HCT116 (cell line): ENCODE results near the gene SLC2A13.

Experiments used
- CEBPB ChIP-seq: IDR thresholded peaks from 2 replicates; pipeline ENCODE4 v1.6.1; 2012; ENCODE audit warnings: low read depth
- EZH2 ChIP-seq: fragments of 200-600 bp; sonication (generic); IDR thresholded peaks from 2 replicates; pipeline ENCODE4 v1.6.1; 2017; ENCODE audit warnings: antibody characterized with exemption, mixed run types
- POLR2A ChIP-seq: IDR thresholded peaks from 2 replicates; pipeline ENCODE4 v1.7.0; 2011; ENCODE audit warnings: borderline replicate concordance; ENCODE audit not compliant: insufficient read depth, insufficient read length; ENCODE audit errors: extremely low read depth
- POLR2AphosphoS5 ChIP-seq: IDR thresholded peaks from 2 replicates; pipeline ENCODE4 v1.6.1; 2011; ENCODE audit warnings: mild to moderate bottlenecking, low read depth, low read length, moderate library complexity
- RAD21 ChIP-seq: IDR thresholded peaks from 2 replicates; pipeline ENCODE4 v1.6.1; 2012; ENCODE audit warnings: low read depth, mild to moderate bottlenecking
- REST ChIP-seq: IDR thresholded peaks from 2 replicates; pipeline ENCODE4 v1.6.1; 2012; ENCODE audit warnings: low read depth
- SIN3A ChIP-seq: IDR thresholded peaks from 2 replicates; pipeline ENCODE4 v1.6.1; 2012; ENCODE audit warnings: low read depth
- SP1 ChIP-seq: IDR thresholded peaks from 2 replicates; pipeline ENCODE4 v1.6.1; 2012; ENCODE audit warnings: low read depth
- TCF7L2 ChIP-seq: IDR thresholded peaks from 2 replicates; pipeline ENCODE4 v1.7.0; 2011; ENCODE audit warnings: borderline replicate concordance, inconsistent platforms; ENCODE audit not compliant: insufficient read depth, insufficient read length; ENCODE audit errors: extremely low read depth
- TF ChIP-seq, protein P1 (sequence below), 3 experiments: fragments of 200-600 bp in 1 of 3; sonication (generic) in 1 of 3; IDR thresholded peaks in 2 of 3; conservative IDR thresholded peaks in 1 of 3; 2 replicates each; pipeline ENCODE4 v1.5.1; 2012 to 2017; ENCODE audit warnings: low read depth in 2 of 3, low read length in 2 of 3, antibody characterized with exemption in 1 of 3, borderline replicate concordance in 1 of 3, control low read depth in 1 of 3, mild to moderate bottlenecking in 1 of 3, mixed read lengths in 1 of 3, mixed run types in 1 of 3, moderate library complexity in 1 of 3; ENCODE audit not compliant: insufficient read depth in 1 of 3

GRCh38 chr12:39792938-39793337 lies 312.9 kb downstream of the SLC2A13 start:
- TF ChIP-seq, protein P1, sequence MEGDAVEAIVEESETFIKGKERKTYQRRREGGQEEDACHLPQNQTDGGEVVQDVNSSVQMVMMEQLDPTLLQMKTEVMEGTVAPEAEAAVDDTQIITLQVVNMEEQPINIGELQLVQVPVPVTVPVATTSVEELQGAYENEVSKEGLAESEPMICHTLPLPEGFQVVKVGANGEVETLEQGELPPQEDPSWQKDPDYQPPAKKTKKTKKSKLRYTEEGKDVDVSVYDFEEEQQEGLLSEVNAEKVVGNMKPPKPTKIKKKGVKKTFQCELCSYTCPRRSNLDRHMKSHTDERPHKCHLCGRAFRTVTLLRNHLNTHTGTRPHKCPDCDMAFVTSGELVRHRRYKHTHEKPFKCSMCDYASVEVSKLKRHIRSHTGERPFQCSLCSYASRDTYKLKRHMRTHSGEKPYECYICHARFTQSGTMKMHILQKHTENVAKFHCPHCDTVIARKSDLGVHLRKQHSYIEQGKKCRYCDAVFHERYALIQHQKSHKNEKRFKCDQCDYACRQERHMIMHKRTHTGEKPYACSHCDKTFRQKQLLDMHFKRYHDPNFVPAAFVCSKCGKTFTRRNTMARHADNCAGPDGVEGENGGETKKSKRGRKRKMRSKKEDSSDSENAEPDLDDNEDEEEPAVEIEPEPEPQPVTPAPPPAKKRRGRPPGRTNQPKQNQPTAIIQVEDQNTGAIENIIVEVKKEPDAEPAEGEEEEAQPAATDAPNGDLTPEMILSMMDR (IDR thresholded peaks at IDR 0.05 in 2 of 3, conservative IDR thresholded peaks at IDR 0.05 in 1 of 3; ENCODE audit: borderline replicate concordance in 1 of 3, insufficient read depth in 1 of 3, low read depth in 2 of 3, low read length in 2 of 3) = no peak
- no peak for TF ChIP-seq POLR2A
- no peak for TF ChIP-seq POLR2AphosphoS5
- TF ChIP-seq SP1 = no peak
- no peak for TF ChIP-seq SIN3A
- no peak for TF ChIP-seq TCF7L2
- no peak for TF ChIP-seq REST
- no peak for TF ChIP-seq RAD21
- no peak for TF ChIP-seq EZH2
- TF ChIP-seq CEBPB = no peak
